ENCODE results near the gene AGPAT2.

AGPAT2 gene

DNA sequence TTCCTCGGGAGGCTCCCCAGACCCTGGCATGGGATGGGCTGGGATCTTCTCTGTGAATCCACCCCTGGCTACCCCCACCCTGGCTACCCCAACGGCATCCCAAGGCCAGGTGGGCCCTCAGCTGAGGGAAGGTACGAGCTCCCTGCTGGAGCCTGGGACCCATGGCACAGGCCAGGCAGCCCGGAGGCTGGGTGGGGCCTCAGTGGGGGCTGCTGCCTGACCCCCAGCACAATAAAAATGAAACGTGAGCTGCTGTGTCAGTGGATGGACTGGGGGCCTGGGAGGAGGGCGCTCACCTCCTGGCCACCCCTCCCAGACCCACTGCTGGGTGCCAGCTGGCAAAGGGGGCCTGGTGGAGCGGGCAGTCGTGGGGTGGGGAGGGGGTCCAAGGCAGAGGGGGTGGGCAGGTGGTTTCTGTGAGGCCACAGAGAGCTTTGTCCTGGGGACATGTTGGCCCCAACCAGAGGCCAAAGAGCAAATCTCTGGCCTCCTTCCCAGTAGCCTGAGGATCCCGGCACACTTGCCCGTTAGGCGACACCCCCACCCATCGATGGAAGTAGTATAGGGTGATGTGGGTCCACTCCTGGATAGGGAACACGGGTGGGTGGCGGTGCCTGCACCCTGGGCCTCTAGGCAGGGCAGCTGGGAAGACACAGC, 14.7 kb downstream of the AGPAT2 start:
- DNase-seq = no peak

DNA sequence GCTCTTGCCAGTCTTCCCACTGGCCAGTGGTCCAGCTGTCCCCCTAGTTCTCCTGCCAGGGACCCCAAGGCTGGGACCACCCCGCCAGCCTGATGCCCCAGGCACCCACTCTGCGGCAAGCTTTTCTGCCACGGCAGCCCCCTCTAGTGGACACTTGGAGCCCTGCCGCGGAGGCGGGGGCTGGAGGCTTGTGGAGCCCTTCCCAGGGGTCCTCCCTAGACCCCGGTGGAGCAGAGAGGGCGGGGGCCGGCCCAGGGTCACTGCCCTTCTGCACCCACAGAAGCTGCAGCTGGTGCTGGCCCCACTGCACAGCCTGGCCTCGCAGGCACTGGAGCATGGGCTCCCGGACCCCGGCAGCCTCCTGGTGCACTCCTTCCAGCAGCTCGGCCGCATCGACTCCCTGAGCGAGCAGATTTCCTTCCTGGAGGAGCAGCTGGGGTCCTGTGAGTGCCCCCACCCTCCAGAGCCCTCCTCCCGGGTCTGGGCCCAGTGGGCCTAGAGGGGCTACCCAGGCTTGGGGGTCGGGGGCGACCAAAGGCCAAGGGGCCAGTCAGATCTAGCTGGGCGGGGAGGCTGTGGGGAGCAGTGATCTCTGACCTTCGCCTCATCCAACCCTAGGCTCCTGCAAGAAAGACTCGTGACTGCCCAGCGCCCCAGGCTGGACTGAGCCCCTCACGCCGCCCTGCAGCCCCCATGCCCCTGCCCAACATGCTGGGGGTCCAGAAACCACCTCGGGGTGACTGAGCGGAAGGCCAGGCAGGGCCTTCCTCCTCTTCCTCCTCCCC, 15.4 kb downstream of the AGPAT2 start:
- peak; percentile 25 to 26 for DNase-seq

- DNase-seq = no peak
These were observed 16.0 kb downstream of the AGPAT2 start for GRCh38 chr9:136671254-136671614.

DNA sequence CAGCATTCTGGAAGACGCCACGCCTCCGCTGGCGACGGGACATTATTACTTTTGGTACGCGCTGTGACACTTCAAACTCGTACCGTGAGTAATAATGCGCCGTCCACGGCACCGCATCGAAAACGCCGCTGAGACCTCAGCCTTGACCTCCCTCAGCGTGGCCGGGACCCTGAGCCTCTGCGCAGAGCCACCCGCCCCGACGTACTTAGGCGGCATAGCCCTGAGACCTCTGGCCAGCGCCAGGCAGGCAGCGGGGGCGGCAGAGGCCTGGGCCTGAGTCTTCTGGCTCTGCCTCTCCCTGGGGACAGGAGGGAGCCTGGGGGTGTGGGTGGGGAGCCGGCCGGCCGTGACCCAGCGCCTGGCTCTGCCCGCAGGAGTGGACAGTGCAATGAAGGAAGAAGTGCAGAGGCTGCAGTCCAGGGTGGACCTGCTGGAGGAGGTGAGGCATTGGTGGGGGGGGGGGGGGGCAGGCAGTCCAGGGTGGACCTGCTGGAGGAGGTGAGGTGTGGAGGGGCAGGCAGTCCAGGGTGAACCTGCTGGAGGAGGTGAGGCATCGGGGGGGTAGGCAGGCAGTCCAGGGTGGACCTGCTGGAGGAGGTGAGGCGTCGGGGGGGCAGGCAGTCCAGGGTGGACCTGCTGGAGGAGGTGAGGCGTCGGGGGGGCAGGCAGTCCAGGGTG, 16.5 kb downstream of the AGPAT2 start:
- DNase-seq = no peak

- no peak for DNase-seq
These were observed 17.3 kb downstream of the AGPAT2 start for GRCh38 chr9:136669791-136670464.

GRCh38 chr9:136668983-136669790, 18.1 kb downstream of the AGPAT2 start:
- DNase-seq = no peak

- no peak for DNase-seq
These were observed 19.1 kb downstream of the AGPAT2 start for GRCh38 chr9:136667940-136668760.

GRCh38 chr9:136667214-136667939, 19.9 kb downstream of the AGPAT2 start:
- DNase-seq = no peak

GRCh38 chr9:136666372-136667213, 20.7 kb downstream of the AGPAT2 start:
- DNase-seq = no peak

- peak in 1 of 2 donors; percentile 16 for DNase-seq
These were observed 21.4 kb downstream of the AGPAT2 start for GRCh38 chr9:136665704-136666371.

DNA sequence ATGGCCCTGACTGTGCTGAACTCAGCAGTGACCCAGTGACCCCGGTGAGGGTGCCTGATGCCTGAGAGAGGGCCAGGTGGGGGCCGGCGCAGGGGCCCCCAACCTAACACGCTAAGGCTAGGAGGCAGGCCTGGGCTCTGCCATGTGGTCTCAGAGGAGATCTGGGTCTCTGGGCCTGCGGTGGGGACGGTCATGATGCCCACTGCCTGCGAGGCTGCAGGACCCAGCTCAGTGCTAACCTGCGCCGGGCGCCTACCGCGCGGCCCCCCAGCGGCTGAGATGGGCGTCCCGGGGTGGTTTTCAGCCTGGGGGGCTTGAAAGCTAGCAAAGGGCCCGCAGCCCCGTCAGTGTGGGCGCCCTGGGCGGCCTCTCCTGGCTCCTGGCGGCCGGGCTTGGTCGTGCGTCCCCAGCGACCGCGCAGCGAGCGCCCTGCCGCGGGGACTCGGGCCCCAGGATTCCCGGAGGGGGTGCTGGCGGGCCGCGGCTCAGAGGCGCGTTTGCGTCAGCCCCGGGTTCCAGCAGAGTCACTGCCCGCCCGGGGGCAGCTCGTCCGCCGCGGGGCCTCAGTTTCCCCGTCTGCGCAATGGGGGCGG, 22.1 kb downstream of the AGPAT2 start:
- DNase-seq = peak in 1 of 2 donors; percentile 11

GRCh38 chr9:136664000-136664915, 23.0 kb downstream of the AGPAT2 start:
- no peak for DNase-seq

DNA sequence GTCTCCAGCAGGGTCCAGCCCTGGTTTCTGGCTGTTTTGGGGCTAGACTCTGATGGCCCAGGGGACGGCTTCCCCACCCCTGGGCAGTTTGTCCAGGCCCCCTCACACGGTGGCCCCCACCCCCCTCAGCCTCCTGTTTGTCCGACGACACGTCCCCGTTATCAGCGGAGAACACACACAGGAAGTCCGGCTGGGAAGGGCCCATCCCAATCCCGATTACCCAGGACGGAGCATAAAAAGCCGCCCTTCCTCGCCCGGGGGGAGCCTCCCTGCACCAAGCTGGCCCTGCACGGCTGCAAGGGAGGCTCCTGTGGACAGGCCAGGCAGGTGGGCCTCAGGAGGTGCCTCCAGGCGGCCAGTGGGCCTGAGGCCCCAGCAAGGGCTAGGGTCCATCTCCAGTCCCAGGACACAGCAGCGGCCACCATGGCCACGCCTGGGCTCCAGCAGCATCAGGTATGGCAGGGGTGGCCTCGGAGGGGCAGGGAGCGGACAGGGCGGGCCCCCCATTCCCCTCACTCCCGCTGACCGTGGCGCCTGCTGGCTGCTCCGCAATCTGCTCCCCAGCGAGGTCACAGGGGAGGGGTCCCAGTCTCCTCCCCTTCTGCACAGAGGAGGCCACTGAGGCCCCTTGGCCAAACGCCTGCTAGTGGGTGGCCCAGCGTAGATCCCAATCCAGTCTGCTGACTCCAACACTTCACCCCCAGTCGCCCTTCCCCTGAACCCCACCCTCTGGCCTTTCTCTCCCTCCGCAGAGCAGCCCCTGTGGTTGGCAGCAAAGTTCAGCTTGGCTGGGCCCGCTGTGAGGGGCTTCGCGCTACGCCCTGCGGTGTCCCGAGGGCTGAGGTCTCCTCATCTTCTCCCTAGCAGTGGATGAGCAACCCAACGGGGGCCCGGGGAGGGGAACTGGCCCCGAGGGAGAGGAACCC, 24.3 kb downstream of the AGPAT2 start, which contains the start of gene EGFL7:
Gene EGFL7, plus strand, starts transcription at position 261 of the 926 bp plus-strand sequence. CDS start 5,367 bp downstream, outside the sequence.
- DNase-seq = no peak

- DNase-seq = no peak
These were observed 25.0 kb downstream of the AGPAT2 start for GRCh38 chr9:136662326-136662655.

- DNase-seq = no peak
These were observed 25.5 kb downstream of the AGPAT2 start for GRCh38 chr9:136661641-136662325.

All from CD4-positive, alpha-beta T cell treated with Interleukin-4 for 1 hour (primary cell).